ENCODE measurements around the gene CTCFL.
"Not testable (repeated sequence)": the region's sequence is repeated elsewhere in the genome, so short reads cannot be mapped to it uniquely, and the experiment has no call there.

The CTCFL gene

DNA sequence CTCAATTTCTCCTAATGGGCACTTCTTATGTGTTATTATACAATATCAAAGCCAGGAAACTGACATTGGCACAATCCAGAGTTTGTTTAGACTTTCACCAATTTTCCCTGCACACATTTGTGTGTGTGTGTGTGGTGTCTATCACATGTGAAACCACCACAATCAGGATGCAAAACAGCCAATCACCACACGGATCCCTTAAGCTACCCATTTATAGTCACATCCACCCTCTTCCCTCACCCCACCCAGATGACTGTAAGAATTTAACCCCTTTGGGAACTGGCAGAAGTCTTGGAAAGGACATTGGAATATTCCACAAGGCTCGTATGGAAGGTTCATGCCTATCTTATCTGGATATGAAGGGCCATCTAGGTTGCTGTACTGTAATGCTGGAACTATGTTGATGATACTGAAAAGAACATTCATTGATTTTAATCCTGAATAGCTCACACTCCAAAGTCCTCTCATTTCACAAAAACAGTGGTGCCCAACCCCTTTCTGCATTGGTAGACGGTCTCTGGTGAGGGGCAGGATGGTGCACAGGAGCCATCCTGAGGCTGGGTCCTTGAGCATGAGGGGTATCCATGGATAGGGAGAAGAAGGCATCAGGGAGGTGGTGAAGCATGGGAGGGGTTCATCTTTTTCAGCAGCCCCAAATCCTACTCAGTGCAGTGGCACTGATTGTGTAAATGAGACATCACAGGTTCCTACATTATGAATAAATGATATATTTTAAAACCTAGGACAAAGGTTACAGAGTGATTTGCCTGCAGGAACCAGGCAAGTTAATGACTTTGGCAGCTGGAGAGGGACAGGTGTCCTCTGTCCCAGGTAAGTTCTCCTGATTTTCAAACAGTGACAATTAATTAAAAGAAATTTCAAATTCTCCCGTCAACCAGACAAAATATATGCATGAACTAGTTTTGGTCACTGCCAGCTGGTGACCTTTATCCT, 12.1 kb upstream of the CTCFL start:
- no peak for DNase-seq (ENCODE audit: low read depth)

DNA sequence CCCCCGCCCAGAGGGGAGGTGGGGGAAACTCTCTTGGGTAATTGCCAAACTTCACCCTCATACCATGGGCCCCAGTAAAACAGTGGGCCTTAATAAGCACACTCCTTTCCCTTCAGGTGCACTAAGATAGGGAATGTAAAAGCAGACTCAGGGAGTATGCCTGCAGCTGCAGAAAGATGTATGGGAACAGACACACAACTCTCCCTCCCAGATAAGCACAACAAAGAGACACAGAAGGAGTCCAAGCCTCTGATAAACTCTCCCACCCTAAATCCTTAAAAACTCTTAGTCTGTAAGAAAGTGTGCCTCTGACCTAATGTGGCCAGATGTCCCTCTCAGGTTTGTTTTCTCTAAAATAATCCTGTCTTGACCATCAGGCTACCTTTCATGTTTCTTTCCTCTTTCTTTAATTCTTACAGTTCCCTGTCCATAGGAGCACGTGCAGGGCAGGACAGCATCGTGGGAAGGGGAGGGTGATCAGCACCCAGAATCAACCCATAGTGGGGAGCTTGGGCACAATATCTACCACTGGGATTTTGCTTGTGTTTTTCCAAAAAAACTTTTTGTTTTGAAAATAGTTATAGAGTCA, 11.3 kb upstream of the CTCFL start:
- no peak for DNase-seq (ENCODE audit: low read depth)

- DNase-seq (ENCODE audit: low read depth): no peak
Measured at GRCh38 chr20:57535297-57535696, 10.4 kb upstream of the CTCFL start.

DNA sequence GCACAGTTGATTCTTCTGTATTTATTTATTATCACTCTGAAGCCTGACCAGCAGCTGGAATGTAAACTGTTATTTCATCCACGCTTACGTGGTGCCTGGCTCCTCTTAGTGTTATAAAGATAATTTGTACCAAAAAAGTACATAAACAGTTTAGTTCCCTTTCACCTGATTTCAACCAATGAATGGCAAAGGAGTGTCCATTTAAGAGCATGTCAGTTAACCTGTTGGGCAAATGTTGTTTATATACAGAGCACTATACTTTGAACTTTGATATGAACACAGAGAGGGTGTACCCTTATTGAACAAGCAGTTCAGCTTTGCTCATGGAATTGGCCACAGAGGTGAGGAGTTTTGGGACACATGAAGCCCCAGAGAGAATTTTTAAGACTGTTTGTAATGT, 7.2 kb upstream of the CTCFL start:
- DNase-seq (ENCODE audit: low read depth): no peak

- DNase-seq (ENCODE audit: low read depth): no peak
Measured at GRCh38 chr20:57530327-57530981, 5.5 kb upstream of the CTCFL start.

GRCh38 chr20:57529810-57530209, 4.9 kb upstream of the CTCFL start:
- no peak for DNase-seq (ENCODE audit: low read depth)

DNA sequence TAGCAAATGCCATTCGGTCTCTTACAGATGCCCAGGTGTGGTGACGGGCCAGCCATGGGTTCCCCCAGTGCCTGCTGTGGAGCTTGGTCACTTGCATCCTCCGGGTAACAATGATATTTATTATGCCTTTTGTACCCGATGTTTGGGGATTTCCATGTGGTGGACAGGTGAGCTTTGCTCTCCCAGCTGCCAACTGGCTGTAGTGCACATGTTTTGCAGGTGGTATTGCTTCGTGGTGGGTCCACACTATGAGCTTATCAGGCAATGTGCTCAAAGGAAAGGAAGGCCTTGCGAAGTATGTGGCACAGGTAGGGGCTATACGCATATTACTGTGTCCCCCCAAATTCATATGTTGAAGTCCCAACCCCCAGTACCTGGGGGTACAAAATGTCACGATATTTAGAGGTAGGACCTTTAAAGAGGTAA, 4.2 kb upstream of the CTCFL start:
- no peak for DNase-seq (ENCODE audit: low read depth)

DNA sequence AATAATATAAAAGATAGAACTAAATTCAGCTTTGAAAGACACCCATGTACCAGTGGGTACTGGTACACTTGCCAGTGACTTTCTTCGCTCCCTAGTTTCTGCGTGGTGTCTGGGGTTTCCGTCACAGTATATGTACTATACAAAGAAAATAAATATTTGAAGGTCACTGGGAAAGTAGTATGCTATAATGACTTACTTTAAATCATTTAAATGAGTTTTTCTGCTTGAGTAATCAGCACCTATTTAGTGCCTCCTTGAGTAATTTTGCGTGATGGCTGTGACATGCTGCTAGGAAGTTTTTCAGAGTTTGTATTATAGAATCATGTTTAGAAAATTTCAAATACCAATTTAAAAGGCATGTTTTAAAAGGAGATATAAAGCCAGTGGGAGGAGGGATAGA, 3.2 kb upstream of the CTCFL start:
- no peak for DNase-seq (ENCODE audit: low read depth)

GRCh38 chr20:57527728-57528127, 2.8 kb upstream of the CTCFL start:
- DNase-seq (ENCODE audit: low read depth): no peak

- DNase-seq (ENCODE audit: low read depth): no peak
Measured at GRCh38 chr20:57526885-57527460, 2.0 kb upstream of the CTCFL start.

DNA sequence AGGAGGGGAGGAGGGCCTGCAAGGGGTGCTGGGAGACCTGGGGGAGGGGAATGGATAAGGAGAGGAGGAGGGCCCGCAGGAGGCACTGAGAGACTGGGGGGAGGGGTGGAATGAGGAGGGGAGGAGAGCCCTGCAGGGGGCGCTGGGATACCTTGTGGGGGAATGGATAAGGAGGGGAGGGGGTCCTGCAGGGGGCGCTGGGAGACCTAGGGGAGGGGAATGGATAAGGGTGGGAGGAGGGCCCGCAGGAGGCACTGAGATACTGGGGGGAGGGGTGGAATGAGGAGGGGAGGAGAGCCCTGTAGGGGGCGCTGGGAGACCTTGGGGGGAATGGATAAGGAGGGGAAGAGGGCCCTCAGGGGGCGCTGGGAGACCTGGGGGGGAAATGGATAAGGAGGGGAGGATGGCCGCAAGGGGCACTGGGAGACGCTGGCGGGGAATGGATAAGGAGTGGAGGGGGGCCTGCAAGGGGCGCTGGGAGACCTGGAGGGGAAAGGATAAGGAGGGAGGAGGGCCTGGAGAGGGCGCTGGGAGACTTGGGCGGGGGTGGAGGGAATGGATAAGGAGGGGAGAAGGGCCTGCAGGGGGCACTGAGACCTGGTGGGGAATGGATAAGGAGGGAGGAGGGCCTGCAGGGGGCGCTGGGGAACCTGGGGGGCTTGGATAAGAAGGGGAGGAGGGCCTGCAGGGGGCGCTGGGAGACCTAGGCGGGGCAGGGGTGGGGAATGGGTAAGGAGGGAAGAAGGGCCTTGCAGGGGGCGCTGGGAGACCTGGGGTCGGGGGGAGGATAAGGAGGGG, 1.3 kb upstream of the CTCFL start:
- no peak for DNase-seq (ENCODE audit: low read depth)

- DNase-seq (ENCODE audit: low read depth): no peak
Measured at GRCh38 chr20:57525328-57526086, 567 bp upstream of the CTCFL start.

- DNase-seq (ENCODE audit: low read depth): no peak
Measured at GRCh38 chr20:57523782-57524181, 1.2 kb downstream of the CTCFL start.

DNA sequence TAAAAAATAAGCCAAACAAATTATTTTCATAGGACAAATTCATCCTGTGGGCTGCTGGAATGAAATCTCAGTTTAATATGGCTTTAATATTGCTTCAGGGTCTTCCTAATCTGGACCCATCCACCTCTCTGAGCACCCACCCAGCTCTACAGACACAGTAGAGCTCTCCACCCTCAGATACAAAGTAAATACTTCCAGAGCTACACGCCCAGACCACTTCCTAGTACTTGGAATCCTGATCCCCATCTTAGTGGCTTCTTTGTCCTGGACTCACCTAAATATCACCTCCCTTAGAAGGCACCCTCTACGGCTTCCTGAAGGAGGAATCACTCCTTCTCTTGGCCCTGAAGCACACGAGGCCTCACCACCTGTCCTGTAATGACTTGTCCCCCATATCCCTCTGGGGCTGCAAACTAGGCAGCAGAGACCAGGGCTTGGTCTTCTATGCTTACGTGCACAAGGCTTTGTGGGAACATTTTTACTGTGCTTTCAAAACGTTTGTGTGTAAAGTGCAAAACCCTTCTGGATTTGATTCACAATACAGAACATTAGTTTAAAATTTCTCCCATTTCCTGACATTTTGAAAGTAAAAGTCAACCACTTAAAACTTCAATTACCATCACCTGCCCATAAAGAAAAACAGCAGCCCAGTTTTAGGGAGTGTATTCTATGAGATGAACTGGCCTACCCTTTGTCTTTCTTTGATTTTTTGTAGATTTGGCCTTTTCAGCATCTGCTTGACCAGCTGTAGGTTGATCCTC, 2.4 kb downstream of the CTCFL start:
- no peak for DNase-seq (ENCODE audit: low read depth)

- DNase-seq (ENCODE audit: low read depth): no peak
Measured at GRCh38 chr20:57517904-57518303, 7.0 kb downstream of the CTCFL start.

- no peak for DNase-seq (ENCODE audit: low read depth)
Measured at GRCh38 chr20:57514273-57514751, 10.6 kb downstream of the CTCFL start.

- no peak for DNase-seq (ENCODE audit: low read depth)
Measured at GRCh38 chr20:57513199-57513598, 11.7 kb downstream of the CTCFL start.

GRCh38 chr20:57512432-57512831, 12.5 kb downstream of the CTCFL start:
- DNase-seq (ENCODE audit: low read depth): no peak

- DNase-seq (ENCODE audit: low read depth): not testable (repeated sequence)
Measured at GRCh38 chr20:57511709-57512108, 13.2 kb downstream of the CTCFL start.

- DNase-seq (ENCODE audit: low read depth): no peak
Measured at GRCh38 chr20:57509665-57510237, 15.2 kb downstream of the CTCFL start.

Data from stimulated activated CD8-positive, alpha-beta memory T cell treated with anti-CD3 and anti-CD28 coated beads, Interleukin-15, amount 100 ng/mL, for 24 hours (primary cell).